Testis (tissue), 5 donors: ENCODE data around the gene SCP2. TPM values are rescaled to one million over a fixed set of nuclear protein-coding genes. Genes with fewer than 3 reads are reported as not detected.

Source experiments
- DNase-seq: peaks from one replicate; pipeline ENCODE4 v3.0.0-alpha.2; 2019
- H3K27ac ChIP-seq, 2 donors: fragments of 200-600 bp; sonication (generic); one replicate each; pipeline ENCODE4 v1.5.1; 2019
- H3K27me3 ChIP-seq: fragments of 200-600 bp; sonication (generic); one replicate; pipeline ENCODE4 v1.5.1; 2019
- H3K36me3 ChIP-seq: fragments of 200-600 bp; sonication (generic); one replicate; pipeline ENCODE4 v1.5.1; 2017; ENCODE audit warnings: low read depth; ENCODE audit errors: missing control alignments
- H3K4me1 ChIP-seq: fragments of 200-600 bp; sonication (generic); one replicate; pipeline ENCODE4 v1.5.1; 2019
- H3K4me3 ChIP-seq, 2 donors: fragments of 200-600 bp; sonication (generic); one replicate each; pipeline ENCODE4 v1.5.1; 2017 to 2019
- H3K9me3 ChIP-seq: fragments of 200-600 bp; sonication (generic); one replicate; pipeline ENCODE4 v1.5.1; 2017
- CTCF ChIP-seq, 3 experiments: fragments of 450-650 bp in 2 of 3; fragments of 200-600 bp in 1 of 3; sonication (generic) in 1 of 3; IDR thresholded peaks; one replicate each; pipeline ENCODE4 v1.5.1; 2016 to 2019; ENCODE audit warnings: antibody characterized with exemption in 3 of 3, mild to moderate bottlenecking in 2 of 3, moderate library complexity in 1 of 3
- POLR2A ChIP-seq: fragments of 450-650 bp; IDR thresholded peaks from one replicate; pipeline ENCODE4 v1.6.1; 2017; ENCODE audit warnings: antibody characterized with exemption, mild to moderate bottlenecking, moderate library complexity
- WGBS, 2 donors: methylation state at CpG; one replicate each; pipeline ENCODE4 v1.1.5; 2018; 5-methylcytosine and 5-hydroxymethylcytosine counted together
- intact Hi-C: fragments of 100-400 bp; cut with DNase I; formaldehyde crosslinking; loops from one replicate; pipeline ENCODE4 v1.15.1; 2023; ENCODE audit warnings: low total_unique reads
- long read RNA-seq, 2 donors: transcript quantifications; one replicate each; lab custom pipeline, GENCODE V29; 2026
- polyA plus RNA-seq: library from polyadenylated mRNA; stranded (reverse); fragments of 350-450 nt; fragmentation: Illumina TruSeq; extraction: RNeasy Lipid Tissue Mini Kit (QIAGEN cat#74804); gene quantifications from one replicate; pipeline ENCODE4 v1.2.3, GENCODE V29; 2014; ENCODE audit warnings: low read depth, low replicate concordance; ENCODE audit not compliant: insufficient read depth
- total RNA-seq, 2 donors: library from RNA; depleted of rRNA; stranded (reverse); fragments of >200 nt; gene quantifications; one replicate each; pipeline ENCODE4 v1.2.3, GENCODE V29; 2016

SCP2 gene
- 100 to 1,000 TPM; 103 to 108 TPM for total RNA-seq
- polyA plus RNA-seq, result 102 TPM
- long read RNA-seq, donor 1, transcript SCP2-203 (16 exons, 2,811 nt), result minor isoform, 12 of 93 reads
- long read RNA-seq, donor 1, transcript SCP2-207 (5 exons, 894 nt), result major isoform, 60 of 93 reads
- long read RNA-seq, donor 1, partial matches to known transcripts, result 18 of 93 reads
- long read RNA-seq, donor 1, other reads (novel, unspliced or antisense), result 0 of 93 reads
- long read RNA-seq, donor 2, transcript SCP2-207 (5 exons, 894 nt), result major isoform, 40 of 44 reads
- long read RNA-seq, donor 2, partial matches to known transcripts, result 0 of 44 reads
- long read RNA-seq, donor 2, other reads (novel, unspliced or antisense), result 0 of 44 reads

- no peaks in the 10 kb centered on the region for H3K27me3 ChIP-seq
- H3K4me1 ChIP-seq, result peaks cover 8% of the 10 kb centered on the region
- H3K4me3 ChIP-seq, result peak within 1 kb of the TSS; percentile 68 to 78
- no peaks in the 10 kb centered on the region for H3K9me3 ChIP-seq
- no peak for TF ChIP-seq POLR2A
- TF ChIP-seq CTCF (IDR thresholded peaks at IDR 0.05), result no peak
- no peaks in the 10 kb centered on the region for H3K36me3 ChIP-seq
- DNase-seq, result peak; percentile 88
- H3K27ac ChIP-seq, result peak within 1 kb of the TSS; percentile 73 to 79
- WGBS, 2 donors, result 0 to 1% methylated on average over 21 to 61 of the region's 65 CpGs
- intact Hi-C loops, result loop anchor here (10.0 kb wide), 1 partner anchor 257 kb away; no protein-coding TSS in a partner anchor
These were observed at the start of gene SCP2 for GRCh38 chr1:52927212-52928014. Gene SCP2, plus strand, starts transcription at chr1:52927276. Its CDS starts 121 bp downstream, at chr1:52927397.

GRCh38 chr1:52877554-52877953, 49.5 kb upstream of the SCP2 start:
- DNase-seq, result no peak
- no peak overlapping the region for H3K4me3 ChIP-seq

GRCh38 chr1:52880206-52880605, 46.9 kb upstream of the SCP2 start:
- Histone ChIP-seq H3K27ac (no peak overlapping the region), H3K27me3 (no peaks in the 10 kb centered on the region), H3K9me3 (no peaks in the 10 kb centered on the region), H3K36me3 (no peaks in the 10 kb centered on the region), H3K4me3 (no peak overlapping the region), H3K4me1 (no peaks in the 10 kb centered on the region)
- no peak for DNase-seq
- intact Hi-C loops, result no loop called here
- TF ChIP-seq POLR2A, result no peak
- TF ChIP-seq CTCF (IDR thresholded peaks at IDR 0.05), result no peak
- 96 to 100% methylated on average over 2 of the region's 2 CpGs for WGBS, 2 donors

More at GRCh38 chr1:52877554-52877953, 49.5 kb upstream of the SCP2 start:
- TF ChIP-seq POLR2A (no peak), CTCF (IDR thresholded peaks at IDR 0.05) (no peak)
- H3K9me3 ChIP-seq, result no peaks in the 10 kb centered on the region
- H3K27me3 ChIP-seq, result no peaks in the 10 kb centered on the region
- H3K27ac ChIP-seq, result no peak overlapping the region
- H3K36me3 ChIP-seq, result no peaks in the 10 kb centered on the region
- 93 to 99% methylated on average over 3 of the region's 3 CpGs for WGBS, 2 donors
- intact Hi-C loops, result no loop called here
- no peaks in the 10 kb centered on the region for H3K4me1 ChIP-seq

- intact Hi-C loops, result no loop called here
- no peaks in the 10 kb centered on the region for H3K9me3 ChIP-seq
- 93 to 94% methylated on average over 4 of the region's 4 CpGs for WGBS, 2 donors
- no peak overlapping the region for H3K4me3 ChIP-seq
- H3K27ac ChIP-seq, result no peak overlapping the region
- no peak for DNase-seq
- TF ChIP-seq POLR2A, result no peak
- TF ChIP-seq CTCF (IDR thresholded peaks at IDR 0.05), result no peak
- no peaks in the 10 kb centered on the region for H3K36me3 ChIP-seq
- no peaks in the 10 kb centered on the region for H3K4me1 ChIP-seq
- no peaks in the 10 kb centered on the region for H3K27me3 ChIP-seq
These were observed 39.6 kb upstream of the SCP2 start for GRCh38 chr1:52887483-52887882.
